HG02884 (cell line): ENCODE results near the gene PLS1.
A peak's percentile ranks its signal among the peaks of the same experiment; 100 is the strongest.
"Not testable (repeated sequence)": the region's sequence is repeated elsewhere in the genome, so short reads cannot be mapped to it uniquely, and the experiment has no call there.

Experiments used
- ATAC-seq: cut with Tn5 transposase; IDR thresholded peaks from one replicate; pipeline ENCODE4 v1.9.1; 2021; ENCODE audit warnings: mild to moderate bottlenecking, moderate library complexity; ENCODE audit not compliant: unreplicated experiment

Gene PLS1

GRCh38 chr3:142690613-142691012 lies 94.4 kb downstream of the PLS1 start:
- no peak for ATAC-seq

DNA sequence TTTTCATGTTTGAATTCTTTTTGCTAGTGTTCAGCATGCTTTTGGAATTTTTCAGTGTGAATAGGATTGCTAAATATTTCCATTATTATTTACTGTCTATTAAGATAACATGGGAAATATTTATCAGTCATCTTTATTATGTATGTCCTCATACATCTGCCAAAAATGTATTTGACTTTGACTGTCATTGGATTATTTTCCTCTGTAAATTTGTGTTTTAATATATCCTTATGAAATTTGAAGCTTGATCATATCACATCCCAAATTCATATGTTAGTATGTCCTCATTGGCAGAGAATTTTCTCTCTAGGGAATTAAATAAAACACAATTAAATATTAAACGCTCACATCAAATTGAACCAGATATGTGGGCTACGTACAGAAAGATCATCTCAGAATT lies 95.3 kb downstream of the PLS1 start:
- ATAC-seq: no peak

- no peak for ATAC-seq
Measured at GRCh38 chr3:142693136-142693853, 97.1 kb downstream of the PLS1 start.

GRCh38 chr3:142694225-142694624 lies 98.0 kb downstream of the PLS1 start:
- no peak for ATAC-seq

GRCh38 chr3:142705198-142705597 lies 109.0 kb downstream of the PLS1 start:
- ATAC-seq: no peak

- ATAC-seq: no peak
Measured at GRCh38 chr3:142706321-142707127, 110.3 kb downstream of the PLS1 start.

GRCh38 chr3:142709207-142709606 lies 113.0 kb downstream of the PLS1 start:
- ATAC-seq: no peak

- ATAC-seq: not testable (repeated sequence)
Measured at GRCh38 chr3:142714882-142715281, 118.7 kb downstream of the PLS1 start.

DNA sequence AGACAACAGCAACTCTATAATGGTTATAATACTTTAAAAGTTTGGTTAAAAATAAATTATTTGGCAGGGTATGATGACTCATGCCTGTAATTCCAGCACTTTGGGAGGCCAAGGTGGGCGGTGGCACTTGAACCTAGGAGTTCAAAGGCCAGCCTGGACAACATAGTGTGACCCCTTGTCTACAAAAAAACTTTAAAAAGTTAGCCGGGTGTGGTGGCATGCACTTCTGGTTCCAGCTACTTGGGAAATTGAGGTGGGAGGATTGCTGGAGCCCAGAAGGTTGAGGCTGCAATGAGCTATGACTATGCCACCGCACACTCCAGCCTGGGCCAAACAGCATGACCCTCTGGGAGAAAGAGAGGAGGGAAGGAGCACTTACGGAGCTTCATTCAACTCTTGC lies 119.9 kb downstream of the PLS1 start:
- ATAC-seq: no peak

DNA sequence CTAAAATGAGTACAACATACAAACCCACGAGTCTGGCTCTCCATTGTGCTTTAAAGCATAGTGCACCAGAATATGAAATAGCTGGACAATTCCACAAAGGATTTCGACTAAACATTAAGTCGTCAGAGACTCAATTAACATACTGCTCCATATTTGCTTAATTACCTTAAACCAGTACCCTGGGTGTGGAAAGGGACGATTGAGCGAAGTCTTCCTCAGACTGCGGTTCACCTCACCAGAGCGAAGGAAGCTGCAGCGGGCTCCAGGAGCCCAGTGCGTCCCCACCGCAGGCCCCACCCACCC lies 127.4 kb downstream of the PLS1 start:
- ATAC-seq: no peak

- ATAC-seq: peak; percentile 92
Measured at GRCh38 chr3:142723968-142724681, 127.9 kb downstream of the PLS1 start, which contains the start of gene TRPC1. Gene TRPC1, plus strand, starts transcription at chr3:142724034. Its CDS starts 526 bp downstream, at chr3:142724560.

GRCh38 chr3:142724682-142725356 lies 128.6 kb downstream of the PLS1 start:
- ATAC-seq: peak; percentile 17

GRCh38 chr3:142725357-142725739 lies 129.2 kb downstream of the PLS1 start:
- ATAC-seq: no peak

DNA sequence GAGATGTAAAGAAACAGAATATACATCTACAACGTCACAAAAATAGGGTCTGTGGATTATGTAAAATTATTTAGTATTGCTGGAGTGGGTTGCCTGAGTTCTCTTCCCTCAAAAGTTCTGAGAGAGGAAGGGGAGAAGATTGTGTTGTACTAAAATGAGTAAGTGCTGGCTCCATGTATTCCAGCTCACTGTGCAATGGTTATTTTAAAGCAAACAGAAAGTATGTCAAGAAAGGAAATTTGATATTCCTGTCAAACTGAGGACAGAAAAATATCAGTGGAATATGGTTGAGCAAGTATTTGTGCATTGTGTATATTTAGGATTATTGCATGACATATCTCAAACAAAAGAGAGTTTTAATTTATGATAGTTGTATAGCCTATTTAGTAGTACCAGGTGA lies 129.8 kb downstream of the PLS1 start:
- no peak for ATAC-seq

- ATAC-seq: no peak
Measured at GRCh38 chr3:142732066-142732465, 135.9 kb downstream of the PLS1 start.

- no peak for ATAC-seq
Measured at GRCh38 chr3:142734834-142735233, 138.6 kb downstream of the PLS1 start.

- no peak for ATAC-seq
Measured at GRCh38 chr3:142735462-142735861, 139.3 kb downstream of the PLS1 start.

- ATAC-seq: no peak
Measured at GRCh38 chr3:142738396-142738795, 142.2 kb downstream of the PLS1 start.

- no peak for ATAC-seq
Measured at GRCh38 chr3:142746646-142747045, 150.5 kb downstream of the PLS1 start.

DNA sequence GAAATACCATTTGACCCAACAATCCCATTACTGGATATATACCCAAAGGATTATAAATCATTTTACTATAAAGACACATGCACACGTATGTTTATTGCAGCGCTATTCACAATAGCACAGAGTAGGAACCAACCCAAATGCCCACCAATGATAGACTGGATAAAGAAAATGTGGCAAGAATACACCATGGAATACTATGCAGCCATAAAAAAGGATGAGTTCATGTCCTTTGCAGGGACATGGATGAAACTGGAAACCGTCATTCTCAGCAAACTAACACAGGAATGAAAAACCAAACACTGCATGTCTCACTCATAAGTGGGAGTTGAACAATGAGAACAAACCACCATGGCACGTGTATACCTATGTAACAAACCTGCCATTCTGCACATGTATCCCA lies 154.3 kb downstream of the PLS1 start:
- ATAC-seq: not testable (repeated sequence)

DNA sequence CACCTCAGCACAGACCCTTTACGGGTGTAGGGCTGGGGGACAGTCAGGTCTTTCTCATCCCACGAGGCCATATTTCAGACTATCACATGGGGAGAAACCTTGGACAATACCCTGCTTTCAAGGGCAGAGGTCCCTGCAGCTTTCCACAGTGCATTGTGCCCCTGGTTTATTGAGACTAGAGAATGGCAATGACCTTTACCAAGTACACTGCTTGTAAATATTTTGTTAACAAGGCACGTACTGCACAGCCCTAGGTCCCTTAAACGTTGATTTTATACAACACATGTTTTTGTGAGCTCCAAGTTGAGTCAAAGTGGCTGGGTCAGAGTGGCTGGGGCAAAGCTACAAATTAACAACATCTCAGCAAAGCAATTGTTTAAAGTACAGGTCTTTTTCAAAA lies 156.4 kb downstream of the PLS1 start:
- not testable (repeated sequence) for ATAC-seq
